Measurements from ENCODE around the gene ZDHHC9. TPM values are rescaled to one million over a fixed set of nuclear protein-coding genes. Genes with fewer than 3 reads are reported as not detected.

ZDHHC9 gene
- total and polyA plus RNA-seq, 9 of the 15 experiments (the other 6 are each of a cell fraction or from before 2014, with no cell fraction given): 6.8 to 22.4 (median 9.1) TPM

DNA sequence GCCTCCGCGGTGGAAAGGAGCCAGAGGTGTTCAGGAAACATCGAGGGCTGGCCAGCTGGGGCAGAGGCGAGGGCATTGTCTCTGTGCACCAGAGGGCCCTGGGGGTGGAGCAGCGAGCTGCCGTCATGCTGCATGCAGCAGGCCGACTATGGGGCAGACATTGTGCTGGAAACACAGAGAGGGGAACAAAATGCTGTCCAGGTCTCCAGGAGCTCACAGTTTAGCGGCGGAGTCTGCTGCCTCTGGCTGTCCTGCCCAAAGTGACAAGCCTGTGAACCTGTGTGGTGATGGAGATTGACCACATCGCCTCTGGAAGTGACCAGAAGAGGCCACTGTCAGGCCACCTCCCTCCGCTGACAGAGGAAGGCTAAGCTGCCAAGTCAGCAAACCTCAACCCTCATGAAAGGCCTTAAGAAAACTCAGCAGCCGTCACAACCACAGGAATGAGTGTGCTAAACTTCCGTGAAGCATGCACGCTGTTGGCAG is 84.1 kb downstream of the ZDHHC9 start (continued):
- TF ChIP-seq, protein P1, sequence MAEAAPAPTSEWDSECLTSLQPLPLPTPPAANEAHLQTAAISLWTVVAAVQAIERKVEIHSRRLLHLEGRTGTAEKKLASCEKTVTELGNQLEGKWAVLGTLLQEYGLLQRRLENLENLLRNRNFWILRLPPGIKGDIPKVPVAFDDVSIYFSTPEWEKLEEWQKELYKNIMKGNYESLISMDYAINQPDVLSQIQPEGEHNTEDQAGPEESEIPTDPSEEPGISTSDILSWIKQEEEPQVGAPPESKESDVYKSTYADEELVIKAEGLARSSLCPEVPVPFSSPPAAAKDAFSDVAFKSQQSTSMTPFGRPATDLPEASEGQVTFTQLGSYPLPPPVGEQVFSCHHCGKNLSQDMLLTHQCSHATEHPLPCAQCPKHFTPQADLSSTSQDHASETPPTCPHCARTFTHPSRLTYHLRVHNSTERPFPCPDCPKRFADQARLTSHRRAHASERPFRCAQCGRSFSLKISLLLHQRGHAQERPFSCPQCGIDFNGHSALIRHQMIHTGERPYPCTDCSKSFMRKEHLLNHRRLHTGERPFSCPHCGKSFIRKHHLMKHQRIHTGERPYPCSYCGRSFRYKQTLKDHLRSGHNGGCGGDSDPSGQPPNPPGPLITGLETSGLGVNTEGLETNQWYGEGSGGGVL (CRISPR knock-in tag; IDR thresholded peaks at IDR 0.05): no peak
- TF ChIP-seq GATAD2B (IDR thresholded peaks at IDR 0.05; ENCODE audit: borderline replicate concordance) (no peak), CBFA2T2 (conservative IDR thresholded peaks at IDR 0.05) (no peak), SREBF1 (IDR thresholded peaks at IDR 0.05; ENCODE audit: borderline replicate concordance, low read depth, low read length) (no peak), DNMT1 (IDR thresholded peaks at IDR 0.05) (no peak), BRD4 (IDR thresholded peaks at IDR 0.05) (no peak), RUNX1 (IDR thresholded peaks at IDR 0.05; ENCODE audit: low read depth) (no peak), TEAD4 (IDR thresholded peaks at IDR 0.05; ENCODE audit: low read length) (no peak), TEAD4 (CRISPR knock-in tag; IDR thresholded peaks at IDR 0.05; ENCODE audit: borderline replicate concordance) (no peak), NFE2 (IDR thresholded peaks at IDR 0.05; ENCODE audit: low read depth) (0 out of 2 replicates have a peak, but pooled peaks have one; percentile 39), LCOR (CRISPR knock-in tag; IDR thresholded peaks at IDR 0.05) (no peak), MAFG (tag; conservative IDR thresholded peaks at IDR 0.05) (peak; percentile 95), ZBTB8A (IDR thresholded peaks at IDR 0.05; ENCODE audit: partially characterized antibody) (no peak), NONO (IDR thresholded peaks at IDR 0.05; ENCODE audit: low read depth in 2 of 2, low read length in 1 of 2) (no peak), ARID2 (IDR thresholded peaks at IDR 0.05) (no peak), MAFK (IDR thresholded peaks at IDR 0.05; ENCODE audit: low read length) (peak; percentile 96), ZNF766 (CRISPR knock-in tag; conservative IDR thresholded peaks at IDR 0.05) (0 out of 2 replicates have a peak, but pooled peaks have one; percentile 41), ZNF124 (CRISPR knock-in tag; IDR thresholded peaks at IDR 0.05) (no peak)
- TF ChIP-seq, protein P2, sequence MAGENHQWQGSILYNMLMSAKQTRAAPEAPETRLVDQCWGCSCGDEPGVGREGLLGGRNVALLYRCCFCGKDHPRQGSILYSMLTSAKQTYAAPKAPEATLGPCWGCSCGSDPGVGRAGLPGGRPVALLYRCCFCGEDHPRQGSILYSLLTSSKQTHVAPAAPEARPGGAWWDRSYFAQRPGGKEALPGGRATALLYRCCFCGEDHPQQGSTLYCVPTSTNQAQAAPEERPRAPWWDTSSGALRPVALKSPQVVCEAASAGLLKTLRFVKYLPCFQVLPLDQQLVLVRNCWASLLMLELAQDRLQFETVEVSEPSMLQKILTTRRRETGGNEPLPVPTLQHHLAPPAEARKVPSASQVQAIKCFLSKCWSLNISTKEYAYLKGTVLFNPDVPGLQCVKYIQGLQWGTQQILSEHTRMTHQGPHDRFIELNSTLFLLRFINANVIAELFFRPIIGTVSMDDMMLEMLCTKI (IDR thresholded peaks at IDR 0.05; ENCODE audit: partially characterized antibody): no peak
- TF ChIP-seq, protein P3, sequence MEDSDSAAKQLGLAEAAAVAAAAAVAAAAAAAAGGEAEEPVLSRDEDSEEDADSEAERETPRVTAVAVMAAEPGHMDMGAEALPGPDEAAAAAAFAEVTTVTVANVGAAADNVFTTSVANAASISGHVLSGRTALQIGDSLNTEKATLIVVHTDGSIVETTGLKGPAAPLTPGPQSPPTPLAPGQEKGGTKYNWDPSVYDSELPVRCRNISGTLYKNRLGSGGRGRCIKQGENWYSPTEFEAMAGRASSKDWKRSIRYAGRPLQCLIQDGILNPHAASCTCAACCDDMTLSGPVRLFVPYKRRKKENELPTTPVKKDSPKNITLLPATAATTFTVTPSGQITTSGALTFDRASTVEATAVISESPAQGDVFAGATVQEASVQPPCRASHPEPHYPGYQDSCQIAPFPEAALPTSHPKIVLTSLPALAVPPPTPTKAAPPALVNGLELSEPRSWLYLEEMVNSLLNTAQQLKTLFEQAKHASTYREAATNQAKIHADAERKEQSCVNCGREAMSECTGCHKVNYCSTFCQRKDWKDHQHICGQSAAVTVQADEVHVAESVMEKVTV (CRISPR knock-in tag; IDR thresholded peaks at IDR 0.05): peak; percentile 34; the same call in 1 of the 2 replicates
- TF ChIP-seq, protein P4, sequence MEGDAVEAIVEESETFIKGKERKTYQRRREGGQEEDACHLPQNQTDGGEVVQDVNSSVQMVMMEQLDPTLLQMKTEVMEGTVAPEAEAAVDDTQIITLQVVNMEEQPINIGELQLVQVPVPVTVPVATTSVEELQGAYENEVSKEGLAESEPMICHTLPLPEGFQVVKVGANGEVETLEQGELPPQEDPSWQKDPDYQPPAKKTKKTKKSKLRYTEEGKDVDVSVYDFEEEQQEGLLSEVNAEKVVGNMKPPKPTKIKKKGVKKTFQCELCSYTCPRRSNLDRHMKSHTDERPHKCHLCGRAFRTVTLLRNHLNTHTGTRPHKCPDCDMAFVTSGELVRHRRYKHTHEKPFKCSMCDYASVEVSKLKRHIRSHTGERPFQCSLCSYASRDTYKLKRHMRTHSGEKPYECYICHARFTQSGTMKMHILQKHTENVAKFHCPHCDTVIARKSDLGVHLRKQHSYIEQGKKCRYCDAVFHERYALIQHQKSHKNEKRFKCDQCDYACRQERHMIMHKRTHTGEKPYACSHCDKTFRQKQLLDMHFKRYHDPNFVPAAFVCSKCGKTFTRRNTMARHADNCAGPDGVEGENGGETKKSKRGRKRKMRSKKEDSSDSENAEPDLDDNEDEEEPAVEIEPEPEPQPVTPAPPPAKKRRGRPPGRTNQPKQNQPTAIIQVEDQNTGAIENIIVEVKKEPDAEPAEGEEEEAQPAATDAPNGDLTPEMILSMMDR (IDR thresholded peaks at IDR 0.05 in 2 of 3, conservative IDR thresholded peaks at IDR 0.05 in 1 of 3; ENCODE audit: insufficient read depth in 2 of 3, low read depth in 1 of 3, low read length in 3 of 3): peak; percentile 34 to 51 (median 41); a peak in 5 of 6 replicates
- TF ChIP-seq, protein P5, sequence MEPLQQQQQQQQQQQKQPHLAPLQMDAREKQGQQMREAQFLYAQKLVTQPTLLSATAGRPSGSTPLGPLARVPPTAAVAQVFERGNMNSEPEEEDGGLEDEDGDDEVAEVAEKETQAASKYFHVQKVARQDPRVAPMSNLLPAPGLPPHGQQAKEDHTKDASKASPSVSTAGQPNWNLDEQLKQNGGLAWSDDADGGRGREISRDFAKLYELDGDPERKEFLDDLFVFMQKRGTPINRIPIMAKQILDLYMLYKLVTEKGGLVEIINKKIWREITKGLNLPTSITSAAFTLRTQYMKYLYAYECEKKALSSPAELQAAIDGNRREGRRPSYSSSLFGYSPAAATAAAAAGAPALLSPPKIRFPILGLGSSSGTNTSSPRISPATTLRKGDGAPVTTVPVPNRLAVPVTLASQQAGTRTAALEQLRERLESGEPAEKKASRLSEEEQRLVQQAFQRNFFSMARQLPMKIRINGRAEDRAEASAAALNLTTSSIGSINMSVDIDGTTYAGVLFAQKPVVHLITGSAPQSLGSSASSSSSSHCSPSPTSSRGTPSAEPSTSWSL (CRISPR knock-in tag; IDR thresholded peaks at IDR 0.05; ENCODE audit: borderline replicate concordance): no peak

Data from K562 (cell line).